ENCODE measurements around the gene RAD18.

Gene RAD18

GRCh38 chr3:8962226-8962861 is 928 bp downstream of the RAD18 start:
- no peak for ATAC-seq

GRCh38 chr3:8959668-8960067 is 3.6 kb downstream of the RAD18 start:
- ATAC-seq: no peak

- ATAC-seq: no peak
Measured at GRCh38 chr3:8954938-8955763, 8.1 kb downstream of the RAD18 start.

- no peak for ATAC-seq
Measured at GRCh38 chr3:8953313-8953712, 10.0 kb downstream of the RAD18 start.

GRCh38 chr3:8952130-8952529 is 11.1 kb downstream of the RAD18 start:
- ATAC-seq: no peak

- ATAC-seq: no peak
Measured at GRCh38 chr3:8945890-8946600, 17.2 kb downstream of the RAD18 start.

- no peak for ATAC-seq
Measured at GRCh38 chr3:8942746-8943488, 20.4 kb downstream of the RAD18 start.

DNA sequence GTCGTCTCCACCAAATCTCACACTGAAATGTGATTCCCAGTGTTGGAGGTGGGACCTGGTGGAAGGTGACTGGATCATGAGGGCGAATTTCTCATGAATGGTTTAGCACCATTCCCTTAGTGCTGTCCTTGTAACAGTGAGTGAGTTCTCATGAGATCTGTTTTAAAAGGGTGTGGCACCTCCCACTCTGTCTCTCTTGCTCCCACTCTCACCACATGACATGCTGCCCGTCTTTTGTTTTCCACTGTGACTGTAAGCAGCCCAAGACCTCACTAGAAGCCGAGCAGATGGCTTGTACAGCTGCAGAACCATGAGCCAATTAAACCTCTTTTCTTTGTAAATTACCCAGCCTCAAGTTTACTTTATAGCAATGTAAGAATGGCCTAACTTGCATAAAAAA is 21.2 kb downstream of the RAD18 start:
- no peak for ATAC-seq

- ATAC-seq: no peak
Measured at GRCh38 chr3:8938021-8938420, 25.3 kb downstream of the RAD18 start.

DNA sequence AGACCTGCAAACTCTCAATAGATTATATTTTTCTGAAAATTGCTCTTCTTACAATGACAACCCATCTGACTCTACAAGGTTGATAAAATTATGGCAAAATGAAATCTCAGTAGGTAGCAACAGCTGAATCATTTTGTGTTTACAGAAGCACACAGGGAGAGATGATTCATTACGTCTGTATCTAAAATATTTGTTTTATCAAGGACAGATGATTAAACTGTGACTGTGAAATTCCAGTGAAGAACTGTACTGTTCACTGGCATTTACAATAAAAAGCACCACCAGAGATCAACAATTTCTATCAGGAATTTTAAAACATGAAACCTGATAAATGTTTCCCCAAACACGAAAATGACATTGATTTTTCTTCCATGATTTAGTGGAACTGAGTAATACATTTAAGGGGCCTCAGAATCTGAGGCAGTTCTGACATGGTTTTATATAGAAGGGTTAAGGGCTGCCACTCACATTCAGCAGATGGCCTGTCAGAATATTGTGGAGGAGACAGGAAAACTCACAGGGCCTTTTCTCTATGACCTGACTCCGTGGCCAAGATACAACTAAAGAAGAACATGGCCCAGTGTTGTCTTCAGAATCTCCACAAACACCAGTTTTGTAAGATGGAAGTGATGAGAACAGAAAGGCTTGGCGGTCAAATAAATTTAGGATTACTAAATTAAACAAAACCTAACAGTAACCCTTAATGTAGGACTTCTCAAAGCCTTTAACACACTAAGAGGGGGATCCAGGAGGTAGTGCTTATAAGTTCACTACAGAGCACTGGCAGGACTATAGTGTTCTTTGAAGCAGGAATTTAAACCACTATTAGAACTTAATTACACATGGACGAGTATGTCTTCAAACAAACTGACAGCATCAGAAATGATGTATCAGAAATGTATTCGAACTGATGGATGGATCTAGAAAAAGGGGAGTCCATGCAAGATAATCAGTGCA is 25.9 kb downstream of the RAD18 start:
- no peak for ATAC-seq

DNA sequence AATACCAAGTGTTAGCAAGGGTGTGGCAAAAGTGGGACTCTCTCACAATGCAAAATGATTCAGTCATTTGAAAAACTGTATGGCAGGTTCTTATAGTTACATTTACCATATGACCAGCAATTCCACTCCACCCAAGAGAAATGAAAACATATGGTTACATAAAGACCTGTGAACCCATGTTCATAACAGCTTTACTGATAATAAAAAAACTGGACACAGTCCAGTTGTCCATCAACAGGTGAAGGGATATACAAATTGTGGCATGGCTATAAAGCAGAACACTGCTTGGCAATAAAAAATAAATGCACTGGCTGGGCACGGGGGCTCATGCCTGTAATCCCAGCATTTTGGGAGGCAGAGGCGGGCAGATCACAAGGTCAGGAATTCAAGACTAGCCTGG is 30.8 kb downstream of the RAD18 start:
- ATAC-seq: no peak

DNA sequence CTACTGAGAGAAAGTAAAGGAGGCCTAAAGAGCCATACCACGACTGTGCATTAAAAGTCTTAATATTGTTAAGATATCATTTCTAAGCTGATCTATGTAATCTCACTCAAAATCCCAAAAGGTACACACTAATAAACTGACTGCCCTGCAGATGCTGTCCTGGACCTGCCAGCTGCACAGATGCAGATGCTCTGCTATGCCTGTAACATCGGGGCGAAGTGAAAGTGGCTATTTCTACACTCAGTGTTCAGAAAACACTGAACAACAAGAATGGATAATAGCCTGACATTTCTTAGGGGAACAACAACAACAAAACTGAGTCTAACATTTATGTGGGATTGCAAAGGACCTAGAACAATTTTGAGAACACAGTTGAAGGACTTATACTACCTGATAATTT is 31.9 kb downstream of the RAD18 start:
- no peak for ATAC-seq

- ATAC-seq: no peak
Measured at GRCh38 chr3:8929860-8930259, 33.4 kb downstream of the RAD18 start.

GRCh38 chr3:8914491-8914890 is 48.8 kb downstream of the RAD18 start:
- no peak for ATAC-seq

GRCh38 chr3:8911781-8912180 is 51.5 kb downstream of the RAD18 start:
- no peak for ATAC-seq

GRCh38 chr3:8909160-8909559 is 54.1 kb downstream of the RAD18 start:
- no peak for ATAC-seq

- ATAC-seq: no peak
Measured at GRCh38 chr3:8903191-8903590, 60.1 kb downstream of the RAD18 start.

DNA sequence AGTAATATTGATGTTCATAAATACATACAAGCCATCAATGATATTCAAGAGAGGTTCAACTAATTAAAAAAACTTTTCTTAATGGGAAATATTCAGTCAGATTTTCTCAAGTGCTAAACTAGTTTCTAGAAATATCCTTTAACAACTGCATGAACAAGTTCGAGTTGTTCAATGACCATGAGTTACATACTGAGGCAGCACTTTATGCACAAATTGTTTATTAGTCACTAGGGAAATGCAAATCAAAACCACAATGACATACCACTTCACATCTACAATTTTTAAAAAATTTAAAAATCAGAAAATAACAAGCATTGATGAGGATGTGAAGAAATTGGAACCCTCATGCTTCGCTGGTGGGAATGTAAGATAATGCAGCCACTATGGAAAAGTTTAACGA is 62.4 kb downstream of the RAD18 start:
- ATAC-seq: no peak

- no peak for ATAC-seq
Measured at GRCh38 chr3:8899876-8900460, 63.3 kb downstream of the RAD18 start.

GRCh38 chr3:8895829-8896228 is 67.4 kb downstream of the RAD18 start:
- no peak for ATAC-seq

DNA sequence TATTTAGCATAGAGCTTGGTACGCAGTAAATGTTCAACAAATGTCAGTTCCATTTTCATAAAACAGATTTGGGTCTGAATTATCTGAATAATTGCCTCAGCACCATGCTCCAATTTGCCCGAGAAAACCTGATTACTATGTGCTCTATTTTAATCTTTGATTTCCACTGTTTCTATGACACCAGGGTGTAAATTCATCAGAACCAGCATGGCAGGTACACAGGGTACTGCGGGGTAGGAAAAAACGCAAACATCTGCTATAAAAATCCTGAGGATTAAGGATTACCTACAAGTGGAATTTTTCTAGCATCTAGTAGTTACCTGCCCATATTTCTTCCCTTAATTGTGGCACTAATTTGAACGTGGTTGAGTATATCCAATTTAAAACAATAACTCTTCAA is 70.3 kb downstream of the RAD18 start:
- ATAC-seq: no peak

GRCh38 chr3:8891774-8892173 is 71.5 kb downstream of the RAD18 start:
- ATAC-seq: no peak

All from activated CD4-positive, CD25-positive, alpha-beta regulatory T cell treated with anti-CD3 and anti-CD28 coated beads, Interleukin-2, amount 50 U/mL, for 24 hours (primary cell).